SK-N-SH treated with all-trans-retinoic acid at 6 μM for 48 hours (cell line): ENCODE data around the gene ARHGAP22.

Source experiments
- ARNTL ChIP-seq: fragments of 450-650 bp; formaldehyde crosslinking; IDR thresholded peaks from 2 replicates; pipeline ENCODE4 v1.5.0; 2020; ENCODE audit warnings: low read depth, mild to moderate bottlenecking, moderate library complexity, borderline replicate concordance
- BACH2 ChIP-seq: fragments of 250-450 bp; sonication (Bioruptor Pico); IDR thresholded peaks from 2 replicates; pipeline ENCODE4 v1.9.0; 2021; ENCODE audit warnings: mild to moderate bottlenecking, borderline replicate concordance
- CREB5 ChIP-seq: fragments of 250-450 bp; sonication (Bioruptor Pico); IDR thresholded peaks from 2 replicates; pipeline ENCODE4 v1.5.1; 2020; ENCODE audit warnings: low read depth, mild to moderate bottlenecking, moderate library complexity
- PATZ1 ChIP-seq: fragments of 250-450 bp; sonication (Bioruptor Pico); IDR thresholded peaks from 2 replicates; pipeline ENCODE4 v1.8.0; 2020; ENCODE audit warnings: mild to moderate bottlenecking, moderate library complexity, borderline replicate concordance
- RARB ChIP-seq: fragments of 250-450 bp; sonication (Bioruptor Pico); IDR thresholded peaks from 2 replicates; pipeline ENCODE4 v1.8.0; 2021; ENCODE audit warnings: mild to moderate bottlenecking, moderate library complexity
- TCF4 ChIP-seq: fragments of 250-450 bp; sonication (Bioruptor Pico); IDR thresholded peaks from 2 replicates; pipeline ENCODE4 v1.8.0; 2021; ENCODE audit warnings: mild to moderate bottlenecking, moderate library complexity, borderline replicate concordance
- ZFP30 ChIP-seq: fragments of 450-650 bp; formaldehyde crosslinking; IDR thresholded peaks from 2 replicates; pipeline ENCODE4 v1.5.0; 2022; ENCODE audit warnings: mild to moderate bottlenecking, moderate library complexity
- TF ChIP-seq, protein P1 (sequence below): fragments of 250-450 bp; sonication (Bioruptor Pico); IDR thresholded peaks from 2 replicates; pipeline ENCODE4 v1.5.1; 2021; ENCODE audit warnings: mild to moderate bottlenecking, moderate library complexity

GRCh38 chr10:48442809-48443177, 162.1 kb downstream of the ARHGAP22 start:
- TF ChIP-seq BACH2 (no peak), ZFP30 (CRISPR knock-in tag) (no peak), CREB5 (CRISPR knock-in tag) (no peak), ARNTL (CRISPR knock-in tag) (no peak), TCF4 (CRISPR knock-in tag) (no peak), RARB (CRISPR knock-in tag) (no peak), PATZ1 (CRISPR knock-in tag) (no peak)
- TF ChIP-seq, protein P1, sequence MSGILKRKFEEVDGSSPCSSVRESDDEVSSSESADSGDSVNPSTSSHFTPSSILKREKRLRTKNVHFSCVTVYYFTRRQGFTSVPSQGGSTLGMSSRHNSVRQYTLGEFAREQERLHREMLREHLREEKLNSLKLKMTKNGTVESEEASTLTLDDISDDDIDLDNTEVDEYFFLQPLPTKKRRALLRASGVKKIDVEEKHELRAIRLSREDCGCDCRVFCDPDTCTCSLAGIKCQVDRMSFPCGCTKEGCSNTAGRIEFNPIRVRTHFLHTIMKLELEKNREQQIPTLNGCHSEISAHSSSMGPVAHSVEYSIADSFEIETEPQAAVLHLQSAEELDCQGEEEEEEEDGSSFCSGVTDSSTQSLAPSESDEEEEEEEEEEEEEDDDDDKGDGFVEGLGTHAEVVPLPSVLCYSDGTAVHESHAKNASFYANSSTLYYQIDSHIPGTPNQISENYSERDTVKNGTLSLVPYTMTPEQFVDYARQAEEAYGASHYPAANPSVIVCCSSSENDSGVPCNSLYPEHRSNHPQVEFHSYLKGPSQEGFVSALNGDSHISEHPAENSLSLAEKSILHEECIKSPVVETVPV (CRISPR knock-in tag) = no peak
